ENCODE measurements around the gene NUDT3. TPM values are rescaled to one million over a fixed set of nuclear protein-coding genes. Genes with fewer than 3 reads are reported as not detected.
A peak's percentile ranks its signal among the peaks of the same experiment; 100 is the strongest.
"Not testable (repeated sequence)": the region's sequence is repeated elsewhere in the genome, so short reads cannot be mapped to it uniquely, and the experiment has no call there.

The NUDT3 gene
- total RNA-seq, 4 donors from 2014 or later = 9.6 to 27.9 (median 16.9) TPM

DNA sequence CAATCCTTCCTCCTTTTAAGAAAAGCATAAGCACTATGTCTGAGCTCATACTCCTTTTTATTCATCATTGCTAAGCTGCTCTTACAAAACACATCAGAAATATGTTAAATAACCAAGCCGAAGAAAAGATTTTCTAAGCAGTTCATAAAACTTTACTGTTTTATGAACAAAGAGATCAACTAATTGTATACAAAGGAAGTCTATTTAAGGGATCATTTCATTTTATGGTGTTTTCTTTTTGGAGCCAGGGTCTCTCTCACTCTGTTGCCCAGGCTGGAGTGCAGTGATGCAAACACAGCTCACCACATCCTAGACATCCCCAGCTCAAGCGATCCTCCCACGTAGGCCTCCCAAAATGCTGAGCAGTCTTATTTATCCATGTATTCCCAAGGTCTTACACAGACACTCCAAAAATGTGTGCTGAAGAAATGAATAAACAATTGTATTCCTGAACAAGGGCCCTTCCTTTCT, 9.3 kb downstream of the NUDT3 start:
- Histone ChIP-seq H3K27me3 (no peaks in the 10 kb centered on the region), H3K4me3 (no peak overlapping the region), H3K4me1 (peaks cover 0 to 36% (median 14%) of the 10 kb centered on the region in 4 donors), H3K36me3 (no peaks in the 10 kb centered on the region), H3K27ac (peak overlapping the region; percentile 31 to 54 (median 42)), H3K9me3 (no peaks in the 10 kb centered on the region)
- WGBS, 2 donors (ENCODE audit: low coverage in 1 of 2) = 34 to 38% methylated on average over 3 of the region's 3 CpGs
- DNase-seq = no peak
- in situ Hi-C loops (cut with MboI; ENCODE audit: low pct_ligation_motif_present in 1 of 4, low pct_unique_long_range_greater_than_20kb in 1 of 4, low sequenced_read_pairs in 3 of 4) (loop anchor here in 1 of 4 donors (25.0 kb wide), 1 partner anchor 121 kb away; no protein-coding TSS in a partner anchor), intact Hi-C loops (cut with DNase I; ENCODE audit: low total_unique reads) (loop anchor here (10.0 kb wide), 1 partner anchor 68 kb away; no protein-coding TSS in a partner anchor)
- TF ChIP-seq EP300 (IDR thresholded peaks at IDR 0.05; ENCODE audit: low read depth) = no peak
- no peak for TF ChIP-seq POLR2A (IDR thresholded peaks at IDR 0.05)
- TF ChIP-seq POLR2AphosphoS5 (IDR thresholded peaks at IDR 0.05) = no peak
- TF ChIP-seq CTCF (IDR thresholded peaks at IDR 0.05) = no peak

DNA sequence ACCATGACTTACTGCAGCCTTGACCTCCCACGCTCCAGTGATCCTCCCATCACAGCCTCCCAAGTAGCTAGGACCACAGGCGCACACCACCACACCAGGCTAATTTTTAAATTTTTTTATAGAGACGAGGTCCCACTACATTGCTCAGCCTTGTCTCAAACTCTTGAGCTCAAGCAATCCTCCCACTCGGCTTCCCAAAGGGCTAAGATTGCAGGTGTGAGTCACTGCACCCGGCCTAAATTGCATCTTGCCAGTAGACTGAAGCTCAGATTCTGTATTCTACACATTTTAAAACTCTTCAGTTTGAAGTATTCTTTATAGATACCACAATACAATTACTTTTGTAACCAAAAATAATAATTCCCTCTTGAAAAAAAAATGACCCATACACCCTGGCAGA, 11.4 kb downstream of the NUDT3 start:
- no peaks in the 10 kb centered on the region for H3K36me3 ChIP-seq
- H3K9me3 ChIP-seq = no peaks in the 10 kb centered on the region
- H3K27ac ChIP-seq = no peak overlapping the region
- no peak overlapping the region for H3K4me3 ChIP-seq
- intact Hi-C loops (cut with DNase I; ENCODE audit: low total_unique reads) (loop anchor here (10.0 kb wide), 1 partner anchor 66 kb away; no protein-coding TSS in a partner anchor), in situ Hi-C loops (cut with MboI; ENCODE audit: low pct_ligation_motif_present in 1 of 4, low pct_unique_long_range_greater_than_20kb in 1 of 4, low sequenced_read_pairs in 3 of 4) (loop anchor here in 1 of 4 donors (25.0 kb wide), 1 partner anchor 119 kb away; no protein-coding TSS in a partner anchor)
- H3K27me3 ChIP-seq = no peaks in the 10 kb centered on the region
- no peak for DNase-seq
- H3K4me1 ChIP-seq = peaks cover 0 to 25% (median 10%) of the 10 kb centered on the region in 4 donors
- WGBS, 2 donors (ENCODE audit: low coverage in 1 of 2) = 89 to 95% methylated on average over 5 of the region's 5 CpGs
- TF ChIP-seq EP300 (IDR thresholded peaks at IDR 0.05; ENCODE audit: low read depth) = no peak
- TF ChIP-seq POLR2AphosphoS5 (IDR thresholded peaks at IDR 0.05) = no peak
- no peak for TF ChIP-seq CTCF (IDR thresholded peaks at IDR 0.05)
- TF ChIP-seq POLR2A (IDR thresholded peaks at IDR 0.05) = no peak

DNA sequence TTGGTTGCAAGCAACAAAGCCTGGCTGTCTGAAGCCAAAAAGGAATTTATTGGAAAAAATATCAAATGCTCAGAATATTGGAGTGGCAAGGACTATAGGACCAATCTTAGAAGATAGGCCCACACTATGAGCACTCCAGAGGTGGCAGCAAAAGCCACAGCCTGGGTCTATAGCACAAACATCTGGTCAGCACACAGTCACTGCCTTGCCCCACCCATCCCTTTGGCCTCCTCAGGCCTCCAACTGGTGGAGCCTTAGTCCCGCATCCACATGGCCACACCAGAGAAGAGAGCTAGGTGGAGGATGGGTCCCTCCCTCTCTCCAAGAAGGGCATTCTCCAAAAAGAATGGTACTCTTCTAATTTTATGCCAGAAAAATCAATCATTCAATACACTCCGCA, 14.0 kb downstream of the NUDT3 start:
- peaks cover 0 to 11% (median 5%) of the 10 kb centered on the region in 4 donors for H3K4me1 ChIP-seq
- H3K27ac ChIP-seq = no peak overlapping the region
- intact Hi-C loops (cut with DNase I; ENCODE audit: low total_unique reads) (no loop called here), in situ Hi-C loops (cut with MboI; ENCODE audit: low pct_ligation_motif_present in 1 of 4, low pct_unique_long_range_greater_than_20kb in 1 of 4, low sequenced_read_pairs in 3 of 4) (loop anchor here in 1 of 4 donors (25.0 kb wide), 1 partner anchor 116 kb away; no protein-coding TSS in a partner anchor)
- no peak overlapping the region for H3K4me3 ChIP-seq
- H3K36me3 ChIP-seq = no peaks in the 10 kb centered on the region
- no peaks in the 10 kb centered on the region for H3K27me3 ChIP-seq
- no peak for DNase-seq
- H3K9me3 ChIP-seq = no peaks in the 10 kb centered on the region
- TF ChIP-seq POLR2AphosphoS5 (IDR thresholded peaks at IDR 0.05) = no peak
- TF ChIP-seq EP300 (IDR thresholded peaks at IDR 0.05; ENCODE audit: low read depth) = no peak
- TF ChIP-seq POLR2A (IDR thresholded peaks at IDR 0.05) = no peak
- WGBS, 2 donors (ENCODE audit: low coverage in 1 of 2) = 83 to 98% methylated on average over 1 to 2 of the region's 2 CpGs

DNA sequence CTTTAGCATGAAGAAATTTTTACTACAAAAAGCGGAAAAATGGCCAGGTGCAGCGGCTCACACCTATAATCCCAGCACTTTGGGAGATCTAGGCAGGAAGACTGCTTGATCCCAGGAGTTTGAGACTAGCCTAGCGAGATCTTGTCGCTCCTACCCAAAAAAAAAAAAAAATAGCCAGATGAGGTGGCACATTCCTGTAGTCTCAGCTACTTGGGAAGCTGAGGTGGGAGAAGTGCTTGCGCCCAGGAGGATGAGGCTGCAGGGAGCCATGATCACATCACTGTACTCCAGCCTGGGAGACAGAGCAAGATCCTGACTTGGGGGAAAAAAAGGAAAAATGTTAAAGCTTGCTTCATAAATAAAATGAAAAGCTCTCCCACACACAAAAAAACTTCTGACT, 14.5 kb downstream of the NUDT3 start:
- Histone ChIP-seq H3K4me3 (no peak overlapping the region), H3K27ac (no peak overlapping the region), H3K4me1 (peaks cover 0 to 7% (median 0%) of the 10 kb centered on the region in 4 donors), H3K27me3 (no peaks in the 10 kb centered on the region), H3K9me3 (no peaks in the 10 kb centered on the region), H3K36me3 (no peaks in the 10 kb centered on the region)
- WGBS, 2 donors (ENCODE audit: low coverage in 1 of 2) = 97 to 99% methylated on average over 4 to 5 of the region's 5 CpGs
- no peak for DNase-seq
- in situ Hi-C loops (cut with MboI; ENCODE audit: low pct_ligation_motif_present in 1 of 4, low pct_unique_long_range_greater_than_20kb in 1 of 4, low sequenced_read_pairs in 3 of 4) = loop anchor here in 1 of 4 donors (25.0 kb wide), 1 partner anchor 116 kb away; no protein-coding TSS in a partner anchor
- intact Hi-C loops (cut with DNase I; ENCODE audit: low total_unique reads) = no loop called here
- no peak for TF ChIP-seq POLR2AphosphoS5 (IDR thresholded peaks at IDR 0.05)
- TF ChIP-seq CTCF (IDR thresholded peaks at IDR 0.05) = no peak
- no peak for TF ChIP-seq EP300 (IDR thresholded peaks at IDR 0.05; ENCODE audit: low read depth)
- no peak for TF ChIP-seq POLR2A (IDR thresholded peaks at IDR 0.05)

DNA sequence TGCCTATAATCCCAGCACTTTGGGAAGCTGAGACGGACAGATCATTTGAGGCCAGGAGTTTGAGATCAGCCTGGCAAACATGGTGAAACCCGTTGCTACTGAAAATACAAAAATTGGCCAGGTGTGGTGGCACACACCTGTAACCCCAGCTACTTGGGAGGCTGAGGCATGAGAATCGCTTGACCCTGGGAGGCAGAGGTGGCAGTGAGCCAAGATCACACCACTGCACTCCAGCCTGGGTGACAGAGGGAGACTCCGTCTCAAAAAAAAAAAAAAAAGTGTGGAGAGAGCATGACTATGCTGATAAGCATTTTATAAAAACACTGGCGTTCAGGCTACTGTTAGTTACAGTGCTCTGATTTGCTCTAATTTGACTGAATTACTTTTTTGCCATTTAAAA, 14.9 kb downstream of the NUDT3 start:
- H3K9me3 ChIP-seq; intact Hi-C loops (cut with DNase I; ENCODE audit: low total_unique reads); H3K4me3 ChIP-seq; H3K27ac ChIP-seq; H3K36me3 ChIP-seq; H3K27me3 ChIP-seq; H3K4me1 ChIP-seq; DNase-seq: not testable (repeated sequence)
- in situ Hi-C loops (cut with MboI; ENCODE audit: low pct_ligation_motif_present in 1 of 4, low pct_unique_long_range_greater_than_20kb in 1 of 4, low sequenced_read_pairs in 3 of 4) = loop anchor here in 1 of 4 donors (25.0 kb wide), 1 partner anchor 115 kb away; no protein-coding TSS in a partner anchor
- WGBS, 2 donors (ENCODE audit: low coverage in 1 of 2) = 86 to 90% methylated on average over 4 to 5 of the region's 5 CpGs

Measured in transverse colon (tissue), 4 donors.